Right lobe of liver (tissue), 6 donors: ENCODE results near the gene HMGB4. TPM values are rescaled to one million over a fixed set of nuclear protein-coding genes. Genes with fewer than 3 reads are reported as not detected.
A peak's percentile ranks its signal among the peaks of the same experiment; 100 is the strongest.

Experiments
- ATAC-seq, 4 donors: fragments of 200-7000 bp; cut with Tn5 transposase; one replicate each; pipeline ENCODE4 v1.9.1; 2020; ENCODE audit warnings: mild to moderate bottlenecking in 4 of 4, moderate library complexity in 4 of 4
- DNase-seq, 3 donors: peaks; one replicate each; pipeline ENCODE4 v3.0.0-alpha.2; 2020
- H3K27ac ChIP-seq, 3 donors: fragments of 200-600 bp; one replicate each; pipeline ENCODE4 v1.8.0; 2022
- H3K27me3 ChIP-seq, 2 donors: fragments of 200-600 bp; one replicate each; pipeline ENCODE4 v1.8.0; 2022
- H3K36me3 ChIP-seq, 4 donors: fragments of 200-600 bp; sonication (generic) in 1 of 4; one replicate each; pipeline versions ENCODE4 v1.5.1 to v1.8.0; 2017 to 2022; ENCODE audit warnings: control low read depth in 1 of 4
- H3K4me1 ChIP-seq, 4 donors: fragments of 200-600 bp; sonication (generic) in 1 of 4; one replicate each; pipeline versions ENCODE4 v1.5.1 to v1.8.0; 2017 to 2022; ENCODE audit warnings: control low read depth in 1 of 4
- H3K4me3 ChIP-seq, 3 donors: fragments of 200-600 bp; one replicate each; pipeline ENCODE4 v1.8.0; 2022
- H3K9me3 ChIP-seq, 4 donors: fragments of 200-600 bp; sonication (generic) in 1 of 4; one replicate each; pipeline versions ENCODE4 v1.5.1 to v1.8.0; 2017 to 2022; ENCODE audit warnings: control low read depth in 1 of 4
- CTCF ChIP-seq, 4 donors: fragments of 200-600 bp in 3 of 4; fragments of 450-650 bp in 1 of 4; IDR thresholded peaks; one replicate each; pipeline versions ENCODE4 v1.5.1 to v1.8.0; 2016 to 2022; ENCODE audit warnings: antibody characterized with exemption in 4 of 4, mild to moderate bottlenecking in 2 of 4
- POLR2A ChIP-seq: fragments of 450-650 bp; IDR thresholded peaks from one replicate; pipeline ENCODE4 v1.6.1; 2017; ENCODE audit warnings: antibody characterized with exemption, mild to moderate bottlenecking
- WGBS: methylation state at CpG from one replicate; pipeline ENCODE4 v1.1.6; 2018; ENCODE audit warnings: low coverage, low lambda C conversion rate; ENCODE audit not compliant: insufficient coverage; ENCODE audit errors: missing lambda C conversion rate; 5-methylcytosine and 5-hydroxymethylcytosine counted together
- intact Hi-C, 2 donors: fragments of 100-400 bp; cut with DNase I; formaldehyde crosslinking; loops; one replicate each; pipeline versions ENCODE4 v1.11.2 to v1.14.1; 2022
- total RNA-seq, 6 experiments: library from RNA; depleted of rRNA in 2 of 6; stranded (reverse); fragments of >200 nt in 2 of 6; fragmentation: NEBNext Ultra II Directional in 3 of 6; extraction: Animal tissue kit (Norgen Biotek cat#: 25700) in 3 of 6; gene quantifications; one replicate each; pipeline versions ENCODE4 v1.1.0 to v1.2.4, GENCODE V29; 2016 to 2023
- donor health status: DM: no; HTN: yes; CAD: no.
- donor health status: DM: no; HTN: no; CAD: no.
- donor health status: DM: no; HTN: no; CAD: no.
- donor health status: DM: no; HTN: yes; CAD: no.
- donor health status: DM: no; HTN: yes; CAD: no.

The HMGB4 gene
- total RNA-seq, 6 experiments from 2014 or later, result not detected

GRCh38 chr1:33898406-33898805 lies 34.5 kb downstream of the HMGB4 start:
- intact Hi-C loops, result no loop called here
- 71% methylated on average over 2 of the region's 3 CpGs for WGBS
- Histone ChIP-seq H3K9me3 (no peaks in the 10 kb centered on the region), H3K4me3 (no peak overlapping the region), H3K36me3 (no peaks in the 10 kb centered on the region), H3K27me3 (no peaks in the 10 kb centered on the region), H3K4me1 (peaks cover 0 to 40% (median 9%) of the 10 kb centered on the region in 4 donors), H3K27ac (no peak overlapping the region)
- TF ChIP-seq POLR2A, result no peak
- no peak for TF ChIP-seq CTCF (IDR thresholded peaks at IDR 0.05)
- no peak for ATAC-seq
- DNase-seq, result no peak

GRCh38 chr1:33898881-33899280 lies 35.0 kb downstream of the HMGB4 start:
- H3K4me1 ChIP-seq, result peaks cover 0 to 44% (median 11%) of the 10 kb centered on the region in 4 donors
- H3K4me3 ChIP-seq, result no peak overlapping the region
- TF ChIP-seq POLR2A, result no peak
- TF ChIP-seq CTCF (IDR thresholded peaks at IDR 0.05), result no peak
- DNase-seq (no peak), ATAC-seq (no peak)
- no peaks in the 10 kb centered on the region for H3K27me3 ChIP-seq
- WGBS, result 57% methylated on average over 6 of the region's 9 CpGs
- no peaks in the 10 kb centered on the region for H3K36me3 ChIP-seq
- H3K27ac ChIP-seq, result no peak overlapping the region
- intact Hi-C loops, result no loop called here
- no peaks in the 10 kb centered on the region for H3K9me3 ChIP-seq

GRCh38 chr1:33899746-33900145 lies 35.9 kb downstream of the HMGB4 start:
- Histone ChIP-seq H3K4me3 (no peak overlapping the region), H3K27me3 (no peaks in the 10 kb centered on the region), H3K27ac (no peak overlapping the region), H3K36me3 (no peaks in the 10 kb centered on the region), H3K9me3 (no peaks in the 10 kb centered on the region), H3K4me1 (peaks cover 0 to 44% (median 11%) of the 10 kb centered on the region in 4 donors)
- TF ChIP-seq CTCF (IDR thresholded peaks at IDR 0.05) (no peak), POLR2A (no peak)
- DNase-seq (no peak), ATAC-seq (no peak)
- no CpG with 5 or more reads among the region's 3 CpGs for WGBS
- intact Hi-C loops, result no loop called here

- Histone ChIP-seq H3K4me3 (no peak overlapping the region), H3K27ac (peak overlapping the region in 2 of 3 donors; percentile 46 to 58), H3K9me3 (no peaks in the 10 kb centered on the region), H3K27me3 (no peaks in the 10 kb centered on the region), H3K4me1 (peaks cover 0 to 35% (median 11%) of the 10 kb centered on the region in 4 donors), H3K36me3 (no peaks in the 10 kb centered on the region)
- TF ChIP-seq POLR2A (no peak), CTCF (IDR thresholded peaks at IDR 0.05) (no peak)
- no peak for DNase-seq
- 45% methylated on average over 6 of the region's 6 CpGs for WGBS
- intact Hi-C loops, result no loop called here
- peak; percentile 39 to 70 (median 54) for ATAC-seq
Observed at GRCh38 chr1:33902486-33903209, 38.8 kb downstream of the HMGB4 start.
